Activated T-cell treated with anti-CD3 and anti-CD28 coated beads, Interleukin-2, amount 50 U/mL, for 72 hours (primary cell): ENCODE data around the gene SCNN1B. TPM values are rescaled to one million over a fixed set of nuclear protein-coding genes. Genes with fewer than 3 reads are reported as not detected.

Experiments used
- ATAC-seq, 2 donors: fragments of 150-1000 bp; cut with Tn5 transposase; replicated peaks in 1 of 2; 2 replicates each; pipeline ENCODE4 v1.10.0; 2021; ENCODE audit warnings: moderate library complexity in 2 of 2, mild to moderate bottlenecking in 1 of 2
- DNase-seq, 2 donors: peaks; one replicate each; pipeline ENCODE4 v3.0.0; 2021 to 2022; ENCODE audit warnings: mixed read lengths in 1 of 2
- H3K27ac Mint-ChIP-seq: one replicate; pipeline ENCODE4 v1.8.0; 2022; ENCODE audit warnings: mild to moderate bottlenecking, moderate library complexity, mixed read lengths
- H3K27me3 Mint-ChIP-seq: one replicate; pipeline ENCODE4 v1.8.0; 2022; ENCODE audit warnings: low read depth, mixed read lengths
- H3K36me3 Mint-ChIP-seq, 2 donors: one replicate each; pipeline ENCODE4 v1.8.0; 2022; ENCODE audit warnings: mixed read lengths in 2 of 2, mild to moderate bottlenecking in 1 of 2; ENCODE audit not compliant: insufficient read depth in 2 of 2
- H3K4me1 Mint-ChIP-seq: one replicate; pipeline ENCODE4 v1.8.0; 2022; ENCODE audit warnings: low read depth, mixed read lengths
- H3K4me3 Mint-ChIP-seq, 2 donors: one replicate each; pipeline ENCODE4 v1.8.0; 2022; ENCODE audit warnings: mild to moderate bottlenecking in 2 of 2, mixed read lengths in 2 of 2, moderate library complexity in 2 of 2
- H3K9me3 Mint-ChIP-seq, 2 donors: one replicate each; pipeline ENCODE4 v1.8.0; 2022; ENCODE audit warnings: mixed read lengths in 2 of 2
- total RNA-seq, 2 donors: library from RNA; stranded (reverse); gene quantifications; one replicate each; pipeline ENCODE4 v1.2.3, GENCODE V29; 2022

The SCNN1B gene
- total RNA-seq, 2 donors from 2014 or later, result not detected

DNA sequence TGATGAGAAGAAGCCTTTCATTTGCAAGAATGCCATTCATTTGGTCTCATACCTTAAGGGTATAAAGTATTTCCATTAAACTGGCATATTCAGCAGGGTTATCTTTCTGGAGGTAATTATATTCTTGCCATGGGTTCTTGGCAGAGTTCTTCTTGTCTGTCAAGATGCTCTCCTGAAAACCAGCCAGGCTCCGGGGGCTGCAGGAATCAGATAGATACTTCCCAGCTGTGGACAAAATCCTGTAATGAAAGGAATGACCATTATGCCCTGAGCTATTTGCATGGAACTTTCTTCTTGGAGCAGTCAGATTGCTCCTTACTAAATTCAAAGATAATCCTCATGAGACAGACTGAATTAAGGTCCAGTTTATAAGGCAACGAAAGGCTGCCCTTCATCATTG is 103.9 kb downstream of the SCNN1B start:
- Mint-ChIP-seq H3K36me3 (peaks cover 2 to 7% of the 10 kb centered on the region in 2 donors), H3K4me1 (no peaks in the 10 kb centered on the region), H3K9me3 (no peaks in the 10 kb centered on the region), H3K4me3 (no peak overlapping the region), H3K27ac (no peak overlapping the region), H3K27me3 (no peaks in the 10 kb centered on the region)
- no peak for ATAC-seq
- no peak for DNase-seq

GRCh38 chr16:23406546-23407240 is 104.6 kb downstream of the SCNN1B start:
- no peak overlapping the region for H3K4me3 Mint-ChIP-seq
- H3K27ac Mint-ChIP-seq, result no peak overlapping the region
- ATAC-seq (no peak), DNase-seq (no peak)
- peaks cover 2 to 7% of the 10 kb centered on the region in 2 donors for H3K36me3 Mint-ChIP-seq
- H3K4me1 Mint-ChIP-seq, result no peaks in the 10 kb centered on the region
- no peaks in the 10 kb centered on the region for H3K9me3 Mint-ChIP-seq
- no peaks in the 10 kb centered on the region for H3K27me3 Mint-ChIP-seq

GRCh38 chr16:23407436-23408127 is 105.5 kb downstream of the SCNN1B start:
- DNase-seq (no peak), ATAC-seq (no peak)
- Mint-ChIP-seq H3K4me3 (no peak overlapping the region), H3K36me3 (peaks cover 2 to 6% of the 10 kb centered on the region in 2 donors), H3K9me3 (no peaks in the 10 kb centered on the region), H3K27ac (no peak overlapping the region), H3K27me3 (no peaks in the 10 kb centered on the region), H3K4me1 (no peaks in the 10 kb centered on the region)

GRCh38 chr16:23408242-23408822 is 106.2 kb downstream of the SCNN1B start:
- no peak for DNase-seq
- Mint-ChIP-seq H3K36me3 (peaks cover 0 to 2% of the 10 kb centered on the region in 2 donors), H3K4me3 (no peak overlapping the region)

DNA sequence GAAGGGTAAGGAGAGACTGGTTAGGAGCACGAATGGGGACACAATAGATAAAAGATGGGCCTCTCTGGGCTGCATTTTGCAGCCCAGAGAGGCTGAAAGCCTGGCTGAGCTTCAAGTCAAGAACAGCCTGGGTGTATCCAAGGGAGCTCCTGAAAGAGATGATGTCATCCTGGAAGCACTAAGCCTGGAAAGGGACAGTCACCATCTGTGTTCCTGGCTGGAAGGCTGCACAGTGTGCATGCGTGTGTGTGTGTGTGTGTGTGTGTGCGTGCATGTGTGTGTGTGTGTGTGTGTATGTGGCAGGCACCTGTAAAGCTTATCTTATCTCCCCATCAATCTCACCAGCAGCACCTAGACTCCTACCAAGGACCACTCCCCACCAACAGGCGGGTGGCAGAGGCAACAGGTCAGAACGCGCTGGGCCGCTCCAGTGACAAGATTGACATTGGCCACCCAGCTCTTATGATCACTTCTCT is 106.8 kb downstream of the SCNN1B start:
- H3K36me3 Mint-ChIP-seq, result peaks cover 0 to 2% of the 10 kb centered on the region in 2 donors
- no peak for DNase-seq
- H3K27ac Mint-ChIP-seq, result no peak overlapping the region
- H3K9me3 Mint-ChIP-seq, result no peaks in the 10 kb centered on the region
- no peaks in the 10 kb centered on the region for H3K27me3 Mint-ChIP-seq
- no peak for ATAC-seq
- H3K4me1 Mint-ChIP-seq, result no peaks in the 10 kb centered on the region
- H3K4me3 Mint-ChIP-seq, result no peak overlapping the region

More at GRCh38 chr16:23408242-23408822, 106.2 kb downstream of the SCNN1B start:
- H3K27ac Mint-ChIP-seq, result no peak overlapping the region
- no peaks in the 10 kb centered on the region for H3K27me3 Mint-ChIP-seq
- ATAC-seq, result no peak
- H3K4me1 Mint-ChIP-seq, result no peaks in the 10 kb centered on the region
- no peaks in the 10 kb centered on the region for H3K9me3 Mint-ChIP-seq

DNA sequence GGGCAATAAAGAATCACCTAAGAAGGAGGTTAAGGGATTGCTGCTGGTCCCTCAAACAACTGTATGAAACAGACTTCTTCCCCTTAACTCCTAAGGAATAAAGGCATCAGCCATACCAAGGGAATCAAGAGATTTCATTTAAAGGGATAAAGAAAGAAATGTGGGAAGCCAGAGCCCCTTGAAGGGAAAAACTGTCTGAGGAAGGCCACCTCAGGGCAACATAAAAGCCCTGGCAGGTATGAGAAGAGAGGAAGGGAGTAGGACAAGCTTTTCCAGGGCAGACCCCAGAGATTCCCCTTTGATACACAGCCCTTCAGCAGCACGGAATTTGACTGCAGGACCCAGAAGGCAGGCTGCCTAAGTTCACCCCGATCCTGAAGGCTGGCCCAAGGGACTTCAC is 107.4 kb downstream of the SCNN1B start:
- no peak overlapping the region for H3K4me3 Mint-ChIP-seq
- H3K27me3 Mint-ChIP-seq, result no peaks in the 10 kb centered on the region
- H3K27ac Mint-ChIP-seq, result peak overlapping the region; percentile 87
- H3K36me3 Mint-ChIP-seq, result peaks cover 0 to 2% of the 10 kb centered on the region in 2 donors
- no peaks in the 10 kb centered on the region for H3K9me3 Mint-ChIP-seq
- no peaks in the 10 kb centered on the region for H3K4me1 Mint-ChIP-seq
- no peak for DNase-seq
- ATAC-seq, result no peak

GRCh38 chr16:23410176-23410575 is 108.1 kb downstream of the SCNN1B start:
- Mint-ChIP-seq H3K36me3 (peaks cover 0 to 2% of the 10 kb centered on the region in 2 donors), H3K9me3 (no peaks in the 10 kb centered on the region), H3K4me3 (no peak overlapping the region), H3K27ac (no peak overlapping the region), H3K27me3 (no peaks in the 10 kb centered on the region), H3K4me1 (no peaks in the 10 kb centered on the region)
- ATAC-seq (no peak), DNase-seq (no peak)

GRCh38 chr16:23414731-23415130 is 112.6 kb downstream of the SCNN1B start:
- H3K36me3 Mint-ChIP-seq, result no peaks in the 10 kb centered on the region
- ATAC-seq (no peak), DNase-seq (no peak)
- no peaks in the 10 kb centered on the region for H3K4me1 Mint-ChIP-seq
- no peak overlapping the region for H3K27ac Mint-ChIP-seq
- no peaks in the 10 kb centered on the region for H3K27me3 Mint-ChIP-seq
- H3K9me3 Mint-ChIP-seq, result no peaks in the 10 kb centered on the region
- H3K4me3 Mint-ChIP-seq, result no peak overlapping the region

GRCh38 chr16:23416816-23417215 is 114.7 kb downstream of the SCNN1B start:
- ATAC-seq, result no peak
- H3K36me3 Mint-ChIP-seq, result no peaks in the 10 kb centered on the region
- no peaks in the 10 kb centered on the region for H3K9me3 Mint-ChIP-seq
- H3K4me3 Mint-ChIP-seq, result no peak overlapping the region
- H3K27me3 Mint-ChIP-seq, result no peaks in the 10 kb centered on the region
- no peaks in the 10 kb centered on the region for H3K4me1 Mint-ChIP-seq
- no peak overlapping the region for H3K27ac Mint-ChIP-seq
- DNase-seq, result no peak

DNA sequence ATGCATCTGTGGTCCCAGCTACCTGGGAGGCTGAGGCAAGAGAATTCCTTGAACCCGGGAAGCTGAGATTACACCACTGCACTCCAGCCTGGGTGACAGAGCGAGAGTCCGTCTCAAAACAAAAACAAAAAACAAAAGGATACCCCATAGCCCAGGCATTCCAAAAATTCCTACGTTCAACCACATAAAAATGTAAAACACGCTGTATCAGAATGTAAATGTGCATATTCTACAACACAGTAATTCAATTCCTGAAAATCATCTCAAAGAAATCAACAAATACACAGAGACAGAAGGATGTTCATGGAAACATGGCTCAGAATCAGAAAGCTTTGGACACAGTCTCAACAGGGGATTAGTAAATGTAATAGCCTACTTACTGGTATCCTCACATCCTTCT is 117.9 kb downstream of the SCNN1B start:
- H3K27me3 Mint-ChIP-seq, result no peaks in the 10 kb centered on the region
- no peaks in the 10 kb centered on the region for H3K9me3 Mint-ChIP-seq
- no peak for ATAC-seq

GRCh38 chr16:23423496-23424049 is 121.5 kb downstream of the SCNN1B start:
- no peak for DNase-seq

More for the DNA sequence above, 117.9 kb downstream of the SCNN1B start:
- H3K36me3 Mint-ChIP-seq, result peaks cover 3 to 4% of the 10 kb centered on the region in 2 donors
- H3K27ac Mint-ChIP-seq, result no peak overlapping the region
- no peak overlapping the region for H3K4me3 Mint-ChIP-seq
- DNase-seq, result no peak
- H3K4me1 Mint-ChIP-seq, result no peaks in the 10 kb centered on the region

DNA sequence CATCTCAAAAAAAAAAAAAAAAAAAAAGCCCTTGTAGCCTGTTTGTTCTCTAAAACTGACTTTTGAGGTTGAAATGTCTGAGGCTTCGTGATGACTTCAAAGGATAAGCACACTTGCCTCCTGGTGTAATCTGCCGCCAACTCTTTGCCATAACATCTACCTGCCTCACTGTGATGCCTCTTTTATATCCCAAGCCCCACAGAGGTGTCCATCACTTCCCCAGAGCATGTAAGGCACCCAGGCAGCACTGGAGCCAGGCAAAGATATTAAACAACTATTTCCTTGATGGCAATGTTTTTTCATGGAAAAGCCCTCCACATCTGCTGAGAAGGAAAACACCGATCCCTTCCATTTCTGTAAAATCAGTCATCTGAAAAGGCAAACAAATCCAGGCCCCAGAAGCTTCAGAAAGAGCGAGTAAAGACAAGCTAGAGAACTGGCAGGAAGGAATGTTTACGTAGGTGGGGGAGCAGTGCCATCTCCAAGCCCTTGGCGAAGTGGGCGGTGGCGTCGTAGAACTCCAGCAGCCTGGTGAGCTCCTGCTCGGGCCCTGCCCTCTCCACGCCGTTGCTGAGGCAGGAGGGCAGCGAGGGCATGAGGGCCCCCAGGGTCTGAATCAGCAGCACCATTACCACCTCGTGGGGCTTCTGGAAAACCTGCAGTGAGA is 122.3 kb downstream of the SCNN1B start:
- Mint-ChIP-seq H3K27me3 (no peaks in the 10 kb centered on the region), H3K4me1 (no peaks in the 10 kb centered on the region), H3K4me3 (no peak overlapping the region), H3K27ac (no peak overlapping the region), H3K36me3 (peaks cover 5 to 6% of the 10 kb centered on the region in 2 donors), H3K9me3 (no peaks in the 10 kb centered on the region)
- DNase-seq (no peak), ATAC-seq (no peak)

More at GRCh38 chr16:23423496-23424049, 121.5 kb downstream of the SCNN1B start:
- ATAC-seq, result no peak
- Mint-ChIP-seq H3K27ac (no peak overlapping the region), H3K9me3 (no peaks in the 10 kb centered on the region), H3K27me3 (no peaks in the 10 kb centered on the region), H3K4me3 (no peak overlapping the region), H3K36me3 (peaks cover 5 to 6% of the 10 kb centered on the region in 2 donors), H3K4me1 (no peaks in the 10 kb centered on the region)

DNA sequence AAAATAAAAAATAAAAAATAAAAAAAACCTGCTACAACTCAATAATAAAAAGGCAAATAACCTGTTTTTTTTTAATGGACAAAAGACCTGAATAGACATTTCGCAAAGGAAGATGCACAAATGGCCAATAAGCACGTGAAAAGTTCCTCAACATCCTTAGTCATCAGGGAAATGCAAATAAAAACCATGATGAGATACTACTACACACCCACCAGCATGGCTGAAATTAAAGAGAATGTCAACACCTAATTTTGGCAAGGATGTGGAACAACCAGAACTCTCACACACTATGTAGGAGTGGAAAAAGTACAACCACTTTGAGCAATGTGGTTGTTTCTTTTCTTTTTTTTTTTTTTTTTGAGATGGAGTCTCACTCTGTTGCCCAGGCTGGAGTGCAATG is 126.2 kb downstream of the SCNN1B start:
- Mint-ChIP-seq H3K4me3 (no peak overlapping the region), H3K9me3 (no peaks in the 10 kb centered on the region), H3K36me3 (peaks cover 3 to 4% of the 10 kb centered on the region in 2 donors), H3K27me3 (no peaks in the 10 kb centered on the region), H3K4me1 (no peaks in the 10 kb centered on the region), H3K27ac (no peak overlapping the region)
- ATAC-seq (no peak), DNase-seq (no peak)
